Stomach (tissue), 9 donors: ENCODE data around the gene S1PR1. TPM values are rescaled to one million over a fixed set of nuclear protein-coding genes. Genes with fewer than 3 reads are reported as not detected.
A peak's percentile ranks its signal among the peaks of the same experiment; 100 is the strongest.

Experiments
- DNase-seq, 2 donors: peaks; one replicate each; pipeline versions ENCODE4 v3.0.0 to v3.0.0-alpha.2; 2013 to 2019
- H3K27ac ChIP-seq, 5 donors: fragments of 200-600 bp in 4 of 5; sonication (generic) in 4 of 5; one replicate each; pipeline ENCODE4 v1.5.1; 2013 to 2019; ENCODE audit warnings: mild to moderate bottlenecking in 1 of 5, moderate library complexity in 1 of 5
- H3K27me3 ChIP-seq, 3 donors: fragments of 200-600 bp; sonication (generic); one replicate each; pipeline ENCODE4 v1.5.1; 2017 to 2019; ENCODE audit warnings: mixed run types in 1 of 3
- H3K36me3 ChIP-seq, 4 donors: fragments of 200-600 bp; sonication (generic); 1 replicate in 3 of 4; 2 replicates in 1 of 4; pipeline ENCODE4 v1.5.1; 2016 to 2019
- H3K4me1 ChIP-seq, 4 donors: fragments of 200-600 bp; sonication (generic); one replicate each; pipeline ENCODE4 v1.5.1; 2016 to 2019
- H3K4me3 ChIP-seq, 4 donors: fragments of 200-600 bp; sonication (generic) in 3 of 4; one replicate each; pipeline ENCODE4 v1.5.1; 2016 to 2019; ENCODE audit warnings: mild to moderate bottlenecking in 1 of 4
- H3K9me3 ChIP-seq, 4 donors: fragments of 200-600 bp; sonication (generic); one replicate each; pipeline ENCODE4 v1.5.1; 2016 to 2019
- EP300 ChIP-seq: sonication (generic); formaldehyde crosslinking; IDR thresholded peaks from one replicate; pipeline ENCODE4 v1.6.1; 2017; ENCODE audit warnings: antibody characterized with exemption
- POLR2A ChIP-seq, 4 donors: fragments of 450-650 bp; IDR thresholded peaks; one replicate each; pipeline ENCODE4 v1.6.1; 2016; ENCODE audit warnings: antibody characterized with exemption in 4 of 4, control low read depth in 2 of 4, mild to moderate bottlenecking in 1 of 4, moderate library complexity in 1 of 4
- POLR2AphosphoS5 ChIP-seq, 3 donors: sonication (generic); formaldehyde crosslinking; IDR thresholded peaks; one replicate each; pipeline ENCODE4 v1.6.1; 2016; ENCODE audit warnings: antibody characterized with exemption in 3 of 3
- WGBS, 5 donors: extraction: QIAGEN DNeasy Blood & Tissue Kit in 3 of 5; methylation state at CpG; one replicate each; pipeline versions ENCODE4 v1.1.5 to v1.1.7; 2013 to 2018; 5-methylcytosine and 5-hydroxymethylcytosine counted together
- intact Hi-C: fragments of 100-400 bp; cut with DNase I; formaldehyde crosslinking; loops from one replicate; pipeline ENCODE4 v1.15.1; 2023; ENCODE audit warnings: low total_unique reads
- polyA plus RNA-seq, 3 donors: library from polyadenylated mRNA; stranded (reverse); fragments of 200-250 nt; gene quantifications; one replicate each; pipeline ENCODE4 v1.2.3, GENCODE V29; 2013
- total RNA-seq, 5 donors: library from RNA; depleted of rRNA; stranded (reverse); fragments of >200 nt; gene quantifications; one replicate each; pipeline versions ENCODE4 v1.1.0 to v1.2.3, GENCODE V29; 2014 to 2016
- TF ChIP-seq, protein P1 (sequence below), 7 experiments: fragments of 450-650 bp in 4 of 7; fragments of 200-600 bp in 3 of 7; sonication (generic) in 3 of 7; IDR thresholded peaks; one replicate each; pipeline ENCODE4 v1.5.1; 2016 to 2019; ENCODE audit warnings: antibody characterized with exemption in 7 of 7, control low read depth in 2 of 7, mild to moderate bottlenecking in 1 of 7
- donor health status: healthy with polysubstance abuse.
- donor health status: Bipolar disorder and iron deficiency.
- donor health status: healthy.

Gene S1PR1
- total and polyA plus RNA-seq, 8 donors: 3.7 to 54.0 (median 10.0) TPM

DNA sequence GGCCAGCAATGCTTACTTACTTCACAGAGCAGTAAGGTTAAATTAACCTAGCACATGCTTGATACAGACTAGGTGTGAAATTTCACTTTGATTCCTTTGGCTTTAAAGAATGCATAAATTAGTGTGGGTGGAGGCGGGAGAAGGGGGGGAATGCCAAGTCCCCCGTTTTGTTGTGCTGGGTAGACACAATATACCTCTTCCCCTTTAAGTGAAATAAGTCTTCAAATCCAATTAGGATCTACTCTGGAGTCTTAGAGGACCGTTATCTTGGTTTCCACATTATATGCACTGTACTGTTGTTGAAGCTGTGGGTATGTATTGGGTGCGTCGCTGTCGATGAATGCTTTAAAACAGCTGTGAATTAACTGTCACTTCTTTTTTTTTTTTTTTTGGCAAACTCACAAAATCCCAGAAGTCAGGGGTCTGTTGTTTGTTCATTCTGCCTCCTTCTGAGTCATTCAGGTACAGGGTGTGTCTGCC, 1.6 kb upstream of the S1PR1 start:
- Histone ChIP-seq H3K9me3 (no peaks in the 10 kb centered on the region), H3K27ac (peak overlapping the region in 4 of 5 donors; percentile 73 to 84 (median 78)), H3K4me1 (peaks cover 14 to 37% (median 34%) of the 10 kb centered on the region in 4 donors), H3K27me3 (peaks cover 0 to 34% (median 16%) of the 10 kb centered on the region in 3 donors), H3K36me3 (no peaks in the 10 kb centered on the region), H3K4me3 (peak overlapping the region; percentile 54 to 67 (median 60))
- TF ChIP-seq POLR2A (IDR thresholded peaks at IDR 0.05): no peak
- TF ChIP-seq, protein P1, sequence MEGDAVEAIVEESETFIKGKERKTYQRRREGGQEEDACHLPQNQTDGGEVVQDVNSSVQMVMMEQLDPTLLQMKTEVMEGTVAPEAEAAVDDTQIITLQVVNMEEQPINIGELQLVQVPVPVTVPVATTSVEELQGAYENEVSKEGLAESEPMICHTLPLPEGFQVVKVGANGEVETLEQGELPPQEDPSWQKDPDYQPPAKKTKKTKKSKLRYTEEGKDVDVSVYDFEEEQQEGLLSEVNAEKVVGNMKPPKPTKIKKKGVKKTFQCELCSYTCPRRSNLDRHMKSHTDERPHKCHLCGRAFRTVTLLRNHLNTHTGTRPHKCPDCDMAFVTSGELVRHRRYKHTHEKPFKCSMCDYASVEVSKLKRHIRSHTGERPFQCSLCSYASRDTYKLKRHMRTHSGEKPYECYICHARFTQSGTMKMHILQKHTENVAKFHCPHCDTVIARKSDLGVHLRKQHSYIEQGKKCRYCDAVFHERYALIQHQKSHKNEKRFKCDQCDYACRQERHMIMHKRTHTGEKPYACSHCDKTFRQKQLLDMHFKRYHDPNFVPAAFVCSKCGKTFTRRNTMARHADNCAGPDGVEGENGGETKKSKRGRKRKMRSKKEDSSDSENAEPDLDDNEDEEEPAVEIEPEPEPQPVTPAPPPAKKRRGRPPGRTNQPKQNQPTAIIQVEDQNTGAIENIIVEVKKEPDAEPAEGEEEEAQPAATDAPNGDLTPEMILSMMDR (IDR thresholded peaks at IDR 0.05): no peak
- no peak for TF ChIP-seq POLR2AphosphoS5 (IDR thresholded peaks at IDR 0.05)
- TF ChIP-seq EP300: no peak
- WGBS, 5 donors: 15 to 36% (median 22%) methylated on average over 6 of the region's 6 CpGs
- intact Hi-C loops: loop anchor here (10.0 kb wide), 1 partner anchor 320 kb away; no protein-coding TSS in a partner anchor
- DNase-seq: no peak

DNA sequence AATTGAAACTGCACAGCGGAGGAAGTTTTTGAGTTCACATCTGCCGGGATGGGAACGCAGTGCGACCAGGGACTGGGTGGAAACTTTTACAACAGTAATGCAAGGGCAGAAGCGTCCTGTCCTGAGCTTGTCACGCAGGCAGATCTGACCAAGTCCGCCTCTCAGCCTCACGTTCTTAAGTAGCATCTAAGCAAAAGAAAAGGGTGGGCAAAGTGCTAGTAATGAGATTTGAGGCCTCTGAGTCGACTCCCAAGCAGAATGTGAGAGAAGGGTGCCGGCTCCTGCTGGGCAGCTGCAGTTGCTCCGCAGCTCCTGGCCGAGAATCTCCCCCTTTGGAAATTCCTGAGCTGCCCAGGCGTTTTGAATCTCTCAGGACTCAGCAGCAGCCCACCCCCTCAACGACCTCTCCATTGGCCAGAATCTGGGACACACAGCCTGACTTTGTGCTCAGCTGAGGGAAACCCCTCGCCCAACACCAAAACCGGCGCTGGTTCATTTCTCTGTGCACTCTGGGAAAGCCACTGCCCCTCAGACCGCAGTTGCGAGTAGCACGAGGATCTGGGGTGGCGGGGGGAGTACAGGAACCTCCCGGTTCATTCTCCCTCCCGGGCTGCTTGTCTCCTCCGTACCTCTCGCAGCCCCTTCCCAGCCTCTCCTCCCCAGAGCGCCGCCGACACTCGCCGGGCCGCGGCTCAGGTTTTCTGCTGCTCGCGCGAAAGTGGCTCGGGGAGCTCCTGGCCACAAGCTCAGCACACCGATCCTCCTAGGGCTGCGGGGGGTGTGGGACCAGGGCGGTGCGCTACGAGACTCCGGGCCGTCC, 913 bp upstream of the S1PR1 start:
- 0 to 2% (median 2%) methylated on average over 29 to 43 of the region's 43 CpGs for WGBS, 5 donors
- Histone ChIP-seq H3K27me3 (peaks cover 0 to 34% (median 16%) of the 10 kb centered on the region in 3 donors), H3K27ac (peak overlapping the region; percentile 39 to 84 (median 77)), H3K9me3 (no peaks in the 10 kb centered on the region), H3K36me3 (no peaks in the 10 kb centered on the region), H3K4me1 (peaks cover 14 to 37% (median 34%) of the 10 kb centered on the region in 4 donors), H3K4me3 (peak overlapping the region; percentile 54 to 67 (median 60))
- TF ChIP-seq POLR2AphosphoS5 (IDR thresholded peaks at IDR 0.05): peak in 1 of 3 donors; percentile 35
- TF ChIP-seq, protein P1 (IDR thresholded peaks at IDR 0.05): no peak
- peak; percentile 35 to 73 for DNase-seq
- intact Hi-C loops: loop anchor here (10.0 kb wide), 1 partner anchor 321 kb away; no protein-coding TSS in a partner anchor

DNA sequence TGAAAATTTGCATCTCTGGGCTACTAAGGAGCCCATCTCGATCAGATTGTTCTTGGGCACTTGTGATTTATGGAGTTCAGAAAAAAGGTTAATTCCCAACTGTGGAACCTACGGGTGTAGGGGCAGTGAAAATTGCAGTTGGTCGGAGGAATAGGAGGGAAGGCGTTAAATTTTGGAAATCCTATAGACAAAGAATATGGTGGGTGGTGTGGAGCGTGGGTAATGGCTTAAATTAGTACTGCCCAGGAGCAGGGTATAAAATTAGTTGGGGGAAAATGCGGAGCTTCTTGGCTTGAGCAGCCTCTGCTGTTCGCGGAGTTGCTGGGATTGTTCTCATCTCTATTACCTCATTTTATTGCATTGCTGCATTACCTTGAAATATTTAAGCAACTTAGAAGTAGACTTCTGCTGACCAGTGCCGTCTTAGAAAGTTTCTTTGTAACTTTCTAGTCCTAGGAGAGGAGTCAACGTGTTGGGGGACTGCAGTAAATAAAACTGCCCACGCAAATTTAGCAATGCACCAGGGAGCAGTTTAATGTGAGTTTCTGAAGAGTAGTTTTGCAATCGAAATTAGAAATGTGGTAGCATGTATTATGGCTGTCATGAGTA, 514 bp downstream of the S1PR1 start:
- DNase-seq: peak in 1 of 2 donors; percentile 56
- Histone ChIP-seq H3K36me3 (no peaks in the 10 kb centered on the region), H3K4me1 (peaks cover 14 to 37% (median 34%) of the 10 kb centered on the region in 4 donors), H3K9me3 (no peaks in the 10 kb centered on the region), H3K27ac (peak overlapping the region; percentile 36 to 84 (median 77)), H3K4me3 (peak overlapping the region; percentile 54 to 67 (median 60)), H3K27me3 (peaks cover 0 to 34% (median 16%) of the 10 kb centered on the region in 3 donors)
- TF ChIP-seq POLR2A (IDR thresholded peaks at IDR 0.05) (no peak), EP300 (no peak), POLR2AphosphoS5 (IDR thresholded peaks at IDR 0.05) (no peak)
- TF ChIP-seq, protein P1 (IDR thresholded peaks at IDR 0.05): no peak
- intact Hi-C loops: loop anchor here (10.0 kb wide), 1 partner anchor 323 kb away; no protein-coding TSS in a partner anchor
- 2 to 7% (median 3%) methylated on average over 12 of the region's 12 CpGs for WGBS, 5 donors

DNA sequence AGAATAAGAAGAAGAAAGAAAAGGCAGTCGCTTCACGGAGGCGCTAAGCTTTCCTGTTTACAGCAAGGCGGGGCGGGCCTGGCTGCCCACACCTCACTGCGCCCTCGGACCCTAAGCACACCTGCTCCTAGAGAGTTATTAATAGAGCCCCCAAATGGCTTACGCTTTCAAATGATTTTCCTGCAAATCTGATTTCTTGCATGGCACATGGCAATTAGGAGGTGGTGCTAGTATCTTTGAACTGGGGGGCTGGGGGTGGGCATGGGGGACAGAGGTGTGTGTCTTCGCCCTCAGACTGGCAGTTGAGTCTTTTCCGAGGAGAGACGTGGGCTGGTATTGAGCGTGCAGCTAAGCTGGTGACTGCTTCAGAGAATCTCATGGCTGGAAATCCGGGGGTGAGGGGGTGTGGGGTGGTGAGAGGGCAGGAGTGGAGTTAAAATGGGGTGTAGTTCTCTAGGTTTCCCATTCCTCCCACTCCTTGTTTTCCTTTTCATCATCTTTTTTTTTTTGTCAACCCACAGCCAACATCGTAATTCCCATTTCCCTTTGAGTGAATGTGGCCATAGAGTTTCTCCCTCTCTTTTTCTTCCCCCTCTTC, 1.3 kb downstream of the S1PR1 start:
- Histone ChIP-seq H3K36me3 (no peaks in the 10 kb centered on the region), H3K9me3 (no peaks in the 10 kb centered on the region), H3K4me1 (peaks cover 14 to 37% (median 34%) of the 10 kb centered on the region in 4 donors), H3K4me3 (peak overlapping the region; percentile 54 to 67 (median 60)), H3K27ac (peak overlapping the region in 4 of 5 donors; percentile 36 to 84 (median 68)), H3K27me3 (peaks cover 0 to 34% (median 16%) of the 10 kb centered on the region in 3 donors)
- intact Hi-C loops: loop anchor here (10.0 kb wide), 1 partner anchor 323 kb away; no protein-coding TSS in a partner anchor
- WGBS, 5 donors: 13 to 27% (median 22%) methylated on average over 14 of the region's 14 CpGs
- DNase-seq: peak in 1 of 2 donors; percentile 49
- no peak for TF ChIP-seq POLR2AphosphoS5 (IDR thresholded peaks at IDR 0.05)
- TF ChIP-seq, protein P1 (IDR thresholded peaks at IDR 0.05): no peak
- TF ChIP-seq EP300: no peak
- no peak for TF ChIP-seq POLR2A (IDR thresholded peaks at IDR 0.05)
